ENCODE results near the gene CTDSPL. TPM values are rescaled to one million over a fixed set of nuclear protein-coding genes. Genes with fewer than 3 reads are reported as not detected.

Gene CTDSPL
- total RNA-seq, 1 donor from 2014 or later, result 176 TPM

GRCh38 chr3:37912052-37912733 lies 50.5 kb downstream of the CTDSPL start:
- DNase-seq (ENCODE audit: low spot score), result no peak

DNA sequence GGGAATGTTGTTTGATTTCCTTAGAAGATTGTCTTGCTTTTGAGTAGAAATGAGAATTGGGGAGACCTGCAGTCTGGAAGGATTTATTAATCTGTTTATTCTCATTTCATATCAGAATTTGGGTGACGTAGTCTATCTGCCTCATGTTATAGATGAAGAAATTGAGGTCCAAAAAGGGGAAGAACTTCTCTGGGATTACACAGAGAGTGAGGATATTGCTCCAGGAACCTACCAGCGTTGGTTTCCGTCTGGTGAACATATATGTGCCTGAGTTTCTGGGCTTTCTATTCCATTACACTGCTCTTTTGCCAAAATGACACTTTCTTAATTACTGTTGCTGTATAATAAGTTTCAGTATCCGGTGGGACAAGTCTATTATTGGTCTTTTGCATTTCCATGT lies 51.8 kb downstream of the CTDSPL start:
- DNase-seq (ENCODE audit: low spot score), result no peak

DNA sequence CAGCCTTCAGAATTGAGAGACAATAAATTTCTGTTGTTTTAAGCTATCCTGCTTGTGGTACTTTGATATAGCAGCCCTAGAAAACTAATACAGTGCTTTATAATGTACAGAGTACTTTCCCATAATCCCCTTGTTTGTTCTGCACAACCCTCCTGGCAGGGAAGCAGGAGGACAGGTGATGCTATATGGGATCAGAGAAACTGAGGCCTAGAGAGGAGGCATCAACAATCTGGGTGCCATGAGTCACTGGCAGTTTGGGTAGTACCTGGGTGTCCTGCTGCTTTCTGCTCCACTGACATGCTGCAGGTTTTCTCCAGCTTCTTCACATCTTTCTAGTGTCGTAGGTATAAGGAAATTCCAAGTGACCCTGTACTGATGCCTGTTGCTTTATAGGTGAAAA lies 55.0 kb downstream of the CTDSPL start:
- DNase-seq (ENCODE audit: low spot score), result no peak

- DNase-seq (ENCODE audit: low spot score), result no peak
Measured at GRCh38 chr3:37918627-37919026, 56.9 kb downstream of the CTDSPL start.

GRCh38 chr3:37920156-37920699 lies 58.5 kb downstream of the CTDSPL start:
- no peak for DNase-seq (ENCODE audit: low spot score)

DNA sequence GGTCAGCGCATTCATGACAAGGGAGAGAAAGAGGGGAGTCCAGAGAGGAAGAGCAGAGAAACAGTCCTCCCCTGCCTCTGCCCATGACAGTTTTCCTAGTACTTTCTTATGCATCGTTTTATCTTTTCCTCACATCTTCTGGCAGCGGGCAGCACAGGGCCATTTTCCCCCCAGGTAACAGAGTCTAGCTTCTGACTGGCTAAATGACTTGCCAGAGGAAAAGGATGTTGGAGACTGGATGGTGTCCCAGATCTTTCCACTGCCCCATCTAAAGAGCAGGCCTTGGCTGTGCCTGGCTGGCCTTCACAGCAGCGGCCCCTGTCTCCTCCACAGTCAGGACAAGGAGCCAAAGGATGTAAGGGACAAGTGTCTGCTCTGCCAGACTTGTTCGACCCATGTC lies 59.3 kb downstream of the CTDSPL start:
- no peak for DNase-seq (ENCODE audit: low spot score)

DNA sequence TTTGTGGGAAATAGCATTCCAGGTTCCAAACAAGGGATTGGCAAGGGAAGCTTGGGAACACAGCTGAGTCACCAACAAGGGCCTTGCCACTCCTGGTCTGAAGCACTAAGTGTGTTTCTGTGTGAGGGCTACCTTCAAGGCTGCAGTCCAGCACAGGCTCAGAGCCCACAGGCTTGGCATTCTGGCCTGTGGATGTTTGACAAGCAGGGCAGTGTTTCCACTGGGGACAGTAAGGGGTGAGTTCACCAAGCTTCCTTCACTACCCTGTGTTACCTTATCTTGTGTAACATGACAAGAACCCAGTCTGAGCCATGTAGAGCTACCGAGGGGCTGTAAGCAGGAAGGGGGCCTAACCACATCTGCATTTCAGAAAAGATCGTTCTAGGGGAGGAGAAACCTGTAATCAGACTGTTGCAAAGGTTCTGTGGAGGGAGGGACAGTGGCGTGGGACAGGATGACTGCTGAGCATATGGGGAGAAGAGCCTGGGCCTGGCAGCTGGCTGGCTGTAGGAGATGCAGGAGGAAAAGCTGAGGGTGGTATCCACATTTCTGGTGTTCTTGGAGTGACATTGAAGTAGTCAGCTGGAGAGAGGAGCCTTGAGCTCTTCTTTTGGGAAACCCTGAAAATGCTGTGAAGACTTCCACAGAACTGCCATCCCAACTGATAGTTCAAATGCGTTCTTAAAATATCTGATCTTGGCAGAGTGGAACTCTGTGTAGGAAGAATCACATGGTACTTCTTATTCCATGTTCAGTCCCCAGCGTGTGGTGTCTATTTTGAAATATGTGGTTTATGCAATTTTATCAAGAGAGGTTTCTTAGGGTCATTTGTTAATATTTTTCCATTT lies 61.3 kb downstream of the CTDSPL start:
- no peak for DNase-seq (ENCODE audit: low spot score)

- no peak for DNase-seq (ENCODE audit: low spot score)
Measured at GRCh38 chr3:37923569-37924040, 61.9 kb downstream of the CTDSPL start.

DNA sequence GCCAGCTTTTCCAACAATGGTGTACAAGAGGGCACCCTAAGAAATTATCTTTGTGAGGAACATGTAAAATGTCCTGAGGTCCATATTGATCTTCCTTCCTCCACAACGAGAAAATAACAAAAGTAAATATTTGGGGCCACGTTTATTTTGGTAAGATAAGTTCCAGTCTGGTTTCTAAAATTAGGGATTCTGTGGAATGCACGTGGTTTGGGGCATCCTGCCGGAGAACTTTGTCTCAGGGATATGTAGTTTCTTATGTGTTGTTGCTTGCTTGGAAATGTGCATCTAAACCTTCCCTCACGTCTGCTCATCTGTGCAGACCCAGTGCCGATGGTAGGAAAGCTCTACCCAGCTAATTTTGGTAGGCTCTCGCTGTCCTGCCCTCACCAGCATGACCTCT lies 62.8 kb downstream of the CTDSPL start:
- DNase-seq (ENCODE audit: low spot score), result no peak

- DNase-seq (ENCODE audit: low spot score), result no peak
Measured at GRCh38 chr3:37925157-37925556, 63.5 kb downstream of the CTDSPL start.

GRCh38 chr3:37926611-37927010 lies 64.9 kb downstream of the CTDSPL start:
- no peak for DNase-seq (ENCODE audit: low spot score)

DNA sequence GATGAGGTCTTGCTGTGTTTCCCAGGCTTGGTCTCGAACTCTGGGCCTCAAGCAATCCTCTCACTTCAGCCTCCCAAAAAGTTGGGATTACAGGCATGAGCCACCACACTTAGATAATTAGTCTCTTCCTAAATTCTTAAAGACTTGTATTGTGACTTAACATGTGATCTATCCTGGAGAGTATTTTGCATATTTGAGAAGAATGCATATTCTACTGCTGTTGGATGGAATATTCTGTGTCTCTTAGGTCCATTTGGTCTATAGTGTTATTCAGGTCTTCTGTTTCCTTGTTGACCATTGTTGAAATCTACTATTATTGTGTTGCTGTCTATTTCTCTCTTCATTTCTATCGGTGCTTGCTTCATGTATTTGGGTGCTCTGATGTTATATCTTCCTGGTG lies 68.8 kb downstream of the CTDSPL start:
- no peak for DNase-seq (ENCODE audit: low spot score)

DNA sequence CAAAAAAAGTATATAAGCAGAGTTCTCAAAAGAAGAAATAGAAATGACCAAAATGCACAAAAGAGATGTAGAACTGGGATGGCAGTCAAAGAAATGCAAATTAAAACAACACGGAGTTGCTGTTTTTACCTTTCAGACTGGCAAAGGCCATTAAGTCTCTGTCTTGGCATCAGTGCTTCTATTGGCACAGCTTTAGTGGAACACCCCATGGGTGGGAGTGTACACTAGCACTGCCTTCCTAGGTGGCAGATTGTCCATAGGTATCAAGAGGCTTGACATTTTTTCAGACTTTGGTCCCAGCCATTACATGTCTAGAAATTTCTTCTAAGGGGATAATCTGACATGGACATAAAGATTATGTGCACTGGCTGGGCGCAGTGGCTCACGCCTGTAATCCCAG lies 70.8 kb downstream of the CTDSPL start:
- DNase-seq (ENCODE audit: low spot score), result no peak

GRCh38 chr3:37934631-37935289 lies 73.1 kb downstream of the CTDSPL start:
- no peak for DNase-seq (ENCODE audit: low spot score)

DNA sequence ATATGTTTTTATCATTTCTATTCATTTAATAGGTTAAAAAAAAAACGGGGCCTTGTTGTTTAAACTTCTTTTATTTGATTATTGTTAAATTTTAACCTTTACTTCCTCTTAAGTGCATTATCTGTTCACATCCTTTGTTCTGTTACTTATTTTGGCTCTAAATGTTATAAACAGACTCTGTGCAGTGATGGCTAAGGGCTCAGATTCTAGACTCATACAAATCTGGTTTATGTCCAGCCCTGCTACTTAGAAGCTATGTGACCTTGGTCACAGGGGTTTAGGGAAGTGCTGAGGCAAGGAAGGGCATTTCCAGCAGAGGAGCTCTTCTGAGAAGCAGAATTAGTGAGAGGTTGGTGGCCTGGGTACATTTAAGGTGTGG lies 73.6 kb downstream of the CTDSPL start:
- peak; percentile 40 for DNase-seq (ENCODE audit: low spot score)

- peak; percentile 67 for DNase-seq (ENCODE audit: low spot score)
Measured at GRCh38 chr3:37935756-37936666, 74.3 kb downstream of the CTDSPL start.

- no peak for DNase-seq (ENCODE audit: low spot score)
Measured at GRCh38 chr3:37937156-37937555, 75.5 kb downstream of the CTDSPL start.

GRCh38 chr3:37938011-37938410 lies 76.3 kb downstream of the CTDSPL start:
- no peak for DNase-seq (ENCODE audit: low spot score)

GRCh38 chr3:37940242-37940908 lies 78.7 kb downstream of the CTDSPL start:
- DNase-seq (ENCODE audit: low spot score), result no peak

DNA sequence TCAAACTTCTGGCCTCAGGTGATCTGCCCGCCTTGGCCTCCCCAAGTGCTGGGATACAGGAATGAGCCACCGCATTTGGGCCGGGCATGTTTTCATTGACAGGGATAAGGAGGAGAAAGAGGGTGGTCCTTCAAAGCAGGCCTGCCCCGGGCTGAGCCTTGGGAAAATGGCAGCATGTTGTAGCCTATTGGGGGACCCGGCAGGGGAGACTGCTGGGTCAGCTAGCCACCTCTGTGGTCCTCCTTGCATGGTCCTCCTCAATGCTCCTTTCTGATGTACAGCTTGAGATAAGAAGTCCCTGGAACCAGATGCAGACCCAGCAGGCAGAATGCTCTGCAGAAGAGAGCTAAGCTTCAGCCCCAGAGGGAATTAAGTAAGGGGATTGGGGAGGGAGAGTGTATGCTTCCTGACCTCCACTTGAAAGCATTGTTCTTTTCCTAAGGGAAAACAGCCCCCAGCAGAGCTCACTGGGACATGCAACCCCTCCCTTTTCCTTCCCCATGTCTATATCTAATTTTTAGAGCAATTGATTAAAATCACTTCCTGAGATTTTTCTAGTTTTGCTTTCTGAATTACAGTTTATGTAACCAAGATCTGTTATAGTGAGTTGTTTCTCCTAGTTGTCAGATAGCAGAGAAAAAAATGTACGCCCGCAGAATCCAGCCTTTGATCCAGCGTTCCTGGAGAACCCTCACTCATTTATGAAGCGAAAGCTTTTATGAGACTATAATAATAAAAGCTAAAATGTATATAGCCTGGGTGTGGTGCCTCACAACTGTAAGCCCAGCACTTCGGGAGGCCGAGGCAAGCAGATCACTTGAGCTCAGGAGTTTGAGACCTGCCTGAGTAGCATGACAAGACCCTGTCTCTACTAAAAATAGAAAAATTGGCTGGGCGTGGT lies 80.2 kb downstream of the CTDSPL start:
- no peak for DNase-seq (ENCODE audit: low spot score)
